ENCODE measurements around the gene PTPRN2. TPM values are rescaled to one million over a fixed set of nuclear protein-coding genes. Genes with fewer than 3 reads are reported as not detected.

PTPRN2 gene
- total RNA-seq, 2 experiments from 2014 or later = 0.70 TPM; not detected in 1

GRCh38 chr7:158262284-158263109, 325.1 kb downstream of the PTPRN2 start:
- Histone ChIP-seq H4K20me1 (ENCODE audit: insufficient read depth, low read length) (no peaks in the 10 kb centered on the region), H3K79me2 (ENCODE audit: insufficient read depth, low read depth, low read length) (no peaks in the 10 kb centered on the region), H3K36me3 (ENCODE audit: insufficient read depth, low read length) (no peaks in the 10 kb centered on the region), H2AFZ (ENCODE audit: low read length) (no peak overlapping the region), H3K9me2 (ENCODE audit: insufficient read depth, low read length) (no peaks in the 10 kb centered on the region), H3K4me3 (ENCODE audit: low read depth, low read length, poor library complexity, severe bottlenecking) (no peak overlapping the region), H3K27ac (ENCODE audit: low read depth, low read length, poor library complexity, severe bottlenecking) (no peak overlapping the region), H3K4me2 (ENCODE audit: low read length) (no peak overlapping the region), H3K4me1 (ENCODE audit: insufficient read depth, low read length, poor library complexity, severe bottlenecking) (no peaks in the 10 kb centered on the region), H3K9me3 (ENCODE audit: low read length) (peaks cover 8% of the 10 kb centered on the region; the same call in 1 of the 2 replicates)
- POLR2A ChIA-PET = no interaction called here
- DNase-seq (ENCODE audit: low spot score) = no peak
- TF ChIP-seq EZH2phosphoT487 (IDR thresholded peaks at IDR 0.05; ENCODE audit: borderline replicate concordance, low read depth, low read length) (no peak), CTCF (conservative IDR thresholded peaks at IDR 0.05; ENCODE audit: low read length) (no peak)
- intact Hi-C loops (cut with micrococcal nuclease; ENCODE audit: unreplicated experiment) = no loop called here
- BruUV-seq (replicated peaks) = no TSS peak
- CTCF ChIA-PET (ENCODE audit: unreplicated experiment) = no interaction called here

- Histone ChIP-seq H3K4me2 (ENCODE audit: low read length) (no peak overlapping the region), H2AFZ (ENCODE audit: low read length) (no peak overlapping the region), H3K9me2 (ENCODE audit: insufficient read depth, low read length) (no peaks in the 10 kb centered on the region), H3K4me1 (ENCODE audit: insufficient read depth, low read length, poor library complexity, severe bottlenecking) (no peaks in the 10 kb centered on the region), H3K9me3 (ENCODE audit: low read length) (peaks cover 8% of the 10 kb centered on the region; the same call in 1 of the 2 replicates), H3K27ac (ENCODE audit: low read depth, low read length, poor library complexity, severe bottlenecking) (no peak overlapping the region), H3K36me3 (ENCODE audit: insufficient read depth, low read length) (no peaks in the 10 kb centered on the region), H4K20me1 (ENCODE audit: insufficient read depth, low read length) (no peaks in the 10 kb centered on the region), H3K79me2 (ENCODE audit: insufficient read depth, low read depth, low read length) (no peaks in the 10 kb centered on the region), H3K4me3 (ENCODE audit: low read depth, low read length, poor library complexity, severe bottlenecking) (no peak overlapping the region)
- no peak for DNase-seq (ENCODE audit: low spot score)
- no TSS peak for BruUV-seq (replicated peaks)
- ChIA-PET CTCF (ENCODE audit: unreplicated experiment) (no interaction called here), POLR2A (no interaction called here)
- intact Hi-C loops (cut with micrococcal nuclease; ENCODE audit: unreplicated experiment) = no loop called here
- no peak for TF ChIP-seq EZH2phosphoT487 (IDR thresholded peaks at IDR 0.05; ENCODE audit: borderline replicate concordance, low read depth, low read length)
- TF ChIP-seq CTCF (conservative IDR thresholded peaks at IDR 0.05; ENCODE audit: low read length) = no peak
Observed at GRCh38 chr7:158261362-158262235, 326.0 kb downstream of the PTPRN2 start.

All from OCI-LY7 (cell line).